Fibroblast of skin of left biceps (primary cell): ENCODE data around the gene PHACTR2.
"Not testable (repeated sequence)": the region's sequence is repeated elsewhere in the genome, so short reads cannot be mapped to it uniquely, and the experiment has no call there.

Experiments used
- DNase-seq, 2 experiments: peaks; one replicate each; pipeline ENCODE4 v3.0.0-alpha.2; 2013; ENCODE audit warnings: low read depth in 2 of 2

PHACTR2 gene

GRCh38 chr6:143859891-143860660, 182.3 kb downstream of the PHACTR2 start:
- DNase-seq: no peak

GRCh38 chr6:143863771-143864170, 186.0 kb downstream of the PHACTR2 start:
- DNase-seq: no peak

GRCh38 chr6:143864234-143864633, 186.5 kb downstream of the PHACTR2 start, which contains the start of gene ZC2HC1B:
TSS of gene ZC2HC1B (plus strand) at chr6:143864474. CDS start at chr6:143864540, 66 bp downstream.
- no peak for DNase-seq

- no peak for DNase-seq
These were observed 189.5 kb downstream of the PHACTR2 start for GRCh38 chr6:143867236-143867635.

GRCh38 chr6:143868808-143869207, 191.0 kb downstream of the PHACTR2 start:
- DNase-seq: not testable (repeated sequence)

- DNase-seq: not testable (repeated sequence)
These were observed 193.5 kb downstream of the PHACTR2 start for GRCh38 chr6:143871202-143871730.

- DNase-seq: no peak
These were observed 194.4 kb downstream of the PHACTR2 start for GRCh38 chr6:143872201-143872600.

- DNase-seq: not testable (repeated sequence)
These were observed 195.8 kb downstream of the PHACTR2 start for GRCh38 chr6:143873600-143873999.

- DNase-seq: not testable (repeated sequence)
These were observed 196.7 kb downstream of the PHACTR2 start for GRCh38 chr6:143874503-143874902.

GRCh38 chr6:143877584-143878271, 200.0 kb downstream of the PHACTR2 start:
- no peak for DNase-seq

GRCh38 chr6:143878272-143878760, 200.6 kb downstream of the PHACTR2 start:
- no peak for DNase-seq

- no peak for DNase-seq
These were observed 202.6 kb downstream of the PHACTR2 start for GRCh38 chr6:143880412-143880811.
